CD4-positive, alpha-beta T cell treated with Interleukin-1 beta for 1 hour (primary cell): ENCODE data around the gene TLE2.
A peak's percentile ranks its signal among the peaks of the same experiment; 100 is the strongest.
"Not testable (repeated sequence)": the region's sequence is repeated elsewhere in the genome, so short reads cannot be mapped to it uniquely, and the experiment has no call there.

Source experiments
- DNase-seq, 2 donors: peaks; one replicate each; pipeline ENCODE4 v3.0.0-alpha.2; 2020 to 2022

Gene TLE2

DNA sequence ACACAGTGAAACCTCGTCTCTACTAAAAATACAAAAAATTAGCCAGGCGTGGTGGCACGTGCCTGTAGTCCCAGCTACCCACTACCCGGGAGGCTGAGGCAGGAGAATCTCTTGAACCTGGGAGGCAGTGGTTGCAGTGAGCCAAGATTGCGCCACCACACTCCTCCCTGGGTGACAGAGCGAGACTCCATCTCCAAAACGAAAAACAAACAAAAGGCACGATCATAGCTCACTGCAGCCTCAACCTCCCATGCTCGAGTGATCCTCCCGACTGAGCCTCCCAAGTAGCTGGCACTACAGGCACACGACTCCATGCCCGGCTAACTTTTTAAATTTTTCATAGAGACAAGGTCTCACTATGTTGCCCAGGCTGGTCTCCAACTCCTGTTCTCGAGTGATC is 17.0 kb downstream of the TLE2 start:
- not testable (repeated sequence) for DNase-seq

DNA sequence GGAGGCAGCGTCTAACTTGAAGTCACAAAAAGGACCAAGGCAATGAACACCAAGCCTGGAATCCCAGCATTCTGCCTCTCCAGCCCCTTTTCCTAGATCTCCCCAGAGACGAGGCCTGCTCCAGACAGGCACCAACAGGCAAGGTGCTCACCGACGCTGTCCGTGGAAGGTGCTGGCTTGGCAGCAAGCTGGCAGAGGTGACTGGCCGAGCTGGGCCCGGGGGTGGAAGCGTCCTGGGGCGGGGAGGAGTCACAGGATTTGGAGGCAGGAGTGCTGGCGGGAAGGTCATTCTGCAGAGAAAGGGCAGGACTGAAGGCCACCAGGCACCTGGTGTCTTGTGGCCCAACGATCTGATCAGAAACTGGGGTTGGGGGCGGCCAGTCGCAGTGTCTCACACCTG is 18.2 kb downstream of the TLE2 start:
- no peak for DNase-seq

DNA sequence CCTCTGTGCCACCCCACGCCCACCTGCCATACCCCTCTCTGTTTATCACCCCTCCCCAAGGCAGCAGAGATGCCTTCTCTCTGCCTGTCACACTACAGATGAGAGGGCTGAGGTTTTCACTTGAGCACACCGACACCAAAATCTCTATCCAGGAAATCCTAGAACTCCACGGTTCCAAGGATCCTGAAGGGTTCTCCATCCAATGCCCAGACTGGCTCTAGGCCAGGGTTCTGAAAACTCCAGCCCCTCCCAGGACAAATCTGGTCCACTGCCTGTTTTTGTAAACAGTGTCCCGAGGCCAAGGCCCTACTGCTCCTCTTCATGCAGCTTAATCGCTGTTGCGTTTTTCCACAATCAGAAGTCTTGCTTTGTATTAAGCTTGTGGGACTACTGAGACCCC is 20.1 kb downstream of the TLE2 start:
- DNase-seq = no peak

DNA sequence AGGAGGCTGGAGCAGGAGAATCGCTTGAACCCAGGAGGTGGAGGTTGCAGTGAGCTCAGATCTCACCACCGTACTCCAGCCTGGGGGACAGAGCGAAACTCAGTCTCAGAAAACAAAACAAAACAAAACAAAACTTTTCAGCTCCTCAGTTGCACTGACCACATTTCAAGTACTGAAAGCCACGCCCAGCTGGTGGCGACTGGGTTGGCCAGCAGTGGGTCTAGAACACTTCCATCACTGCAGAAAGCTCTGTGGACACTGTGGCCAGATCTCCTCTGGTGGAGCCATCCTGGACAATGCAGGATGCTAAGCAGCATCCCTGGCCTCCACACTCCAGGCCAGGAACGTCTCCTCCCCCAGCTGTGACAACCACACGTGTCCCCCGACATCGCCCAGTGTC is 21.1 kb downstream of the TLE2 start:
- DNase-seq = no peak

DNA sequence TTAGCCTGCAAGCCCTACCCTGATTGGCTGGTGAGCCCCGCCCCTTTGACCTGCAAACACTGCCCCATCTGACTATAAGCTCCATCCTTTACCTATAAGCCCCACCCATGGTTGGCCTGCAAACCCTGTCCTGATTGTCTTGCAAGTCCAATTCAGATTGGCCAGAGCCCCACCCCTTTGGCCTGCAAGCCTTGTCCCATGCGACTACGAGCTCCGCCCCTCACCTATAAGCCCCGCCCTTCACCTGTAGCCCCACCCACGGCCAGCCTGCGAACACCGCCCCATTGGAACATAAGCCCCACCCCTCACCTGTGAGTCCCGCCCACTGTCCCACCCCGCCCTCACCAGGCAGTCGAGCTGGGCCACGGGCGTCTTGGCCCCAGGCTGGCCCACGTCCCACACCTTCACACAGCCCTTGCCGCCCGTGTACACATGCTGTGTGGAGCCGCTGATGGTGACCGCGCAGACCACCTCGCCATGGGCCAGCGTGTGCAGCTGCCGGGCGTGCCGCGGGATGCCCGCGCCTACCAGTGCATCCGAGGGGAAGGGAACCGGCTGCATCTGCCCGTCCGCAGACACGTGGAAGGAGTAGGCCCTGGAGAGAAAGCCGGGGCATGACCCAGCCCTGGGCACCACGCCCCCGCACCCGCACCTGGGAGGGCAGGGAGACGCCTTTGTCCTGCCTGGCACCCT is 22.9 kb downstream of the TLE2 start:
- peak in 1 of 2 donors; percentile 26 for DNase-seq

DNA sequence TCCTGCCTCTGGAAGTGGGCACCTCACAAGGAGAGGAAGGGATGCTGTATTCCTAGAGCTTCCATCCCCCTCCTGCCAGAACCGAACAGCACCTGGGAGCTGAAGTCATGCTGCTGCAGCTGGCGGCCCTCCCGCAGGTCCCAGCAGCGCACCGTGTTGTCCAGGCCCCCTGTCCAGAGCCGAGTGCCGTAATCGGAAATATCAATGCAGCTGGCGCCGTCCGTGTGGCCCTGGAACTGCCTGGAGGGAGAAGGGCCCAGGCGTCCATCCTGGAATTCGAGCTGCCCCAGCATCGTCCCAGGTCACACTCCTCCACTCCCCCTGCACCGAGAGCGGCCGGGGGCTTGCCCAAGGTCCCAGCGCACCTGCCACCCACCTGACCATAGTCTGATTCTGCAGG is 23.7 kb downstream of the TLE2 start:
- DNase-seq = no peak

DNA sequence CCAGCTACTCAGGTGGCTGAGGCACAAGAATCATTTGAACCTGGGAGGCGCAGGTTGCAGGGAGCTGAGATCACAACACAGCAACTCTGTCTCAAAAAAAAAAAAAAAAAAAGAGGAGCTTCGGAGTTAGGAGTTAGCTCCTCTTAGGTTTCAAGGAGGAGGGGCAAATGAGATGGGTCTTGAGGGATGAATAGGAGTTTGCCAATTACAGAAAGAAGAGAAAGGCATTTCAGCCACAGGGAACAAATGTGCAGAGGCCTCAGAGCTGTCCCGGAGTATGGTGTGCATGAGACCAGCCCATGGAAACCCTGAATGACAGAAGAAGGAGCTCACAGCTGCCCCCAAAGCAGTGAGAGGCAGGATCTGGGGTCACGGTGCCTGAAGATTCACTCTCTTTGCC is 24.6 kb downstream of the TLE2 start:
- no peak for DNase-seq

DNA sequence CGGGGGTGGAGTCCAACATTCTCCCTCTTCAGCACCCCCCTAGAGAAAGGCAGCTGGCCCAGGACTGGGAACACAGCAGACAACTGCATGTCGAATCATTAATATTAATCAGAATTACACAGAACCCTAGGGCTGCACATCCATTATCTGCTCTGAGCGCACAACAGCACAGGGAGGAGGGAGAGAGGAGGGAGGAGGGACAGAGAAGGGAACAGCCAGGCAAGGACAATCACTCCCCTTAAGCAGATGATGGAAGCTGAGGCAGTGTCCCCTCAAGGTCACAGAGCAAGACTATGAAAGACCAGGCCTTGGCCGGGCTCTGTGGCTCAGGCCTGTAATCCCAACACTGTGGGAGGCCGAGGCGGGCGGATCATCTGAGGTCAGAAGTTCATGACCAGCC is 26.0 kb downstream of the TLE2 start:
- DNase-seq = no peak

DNA sequence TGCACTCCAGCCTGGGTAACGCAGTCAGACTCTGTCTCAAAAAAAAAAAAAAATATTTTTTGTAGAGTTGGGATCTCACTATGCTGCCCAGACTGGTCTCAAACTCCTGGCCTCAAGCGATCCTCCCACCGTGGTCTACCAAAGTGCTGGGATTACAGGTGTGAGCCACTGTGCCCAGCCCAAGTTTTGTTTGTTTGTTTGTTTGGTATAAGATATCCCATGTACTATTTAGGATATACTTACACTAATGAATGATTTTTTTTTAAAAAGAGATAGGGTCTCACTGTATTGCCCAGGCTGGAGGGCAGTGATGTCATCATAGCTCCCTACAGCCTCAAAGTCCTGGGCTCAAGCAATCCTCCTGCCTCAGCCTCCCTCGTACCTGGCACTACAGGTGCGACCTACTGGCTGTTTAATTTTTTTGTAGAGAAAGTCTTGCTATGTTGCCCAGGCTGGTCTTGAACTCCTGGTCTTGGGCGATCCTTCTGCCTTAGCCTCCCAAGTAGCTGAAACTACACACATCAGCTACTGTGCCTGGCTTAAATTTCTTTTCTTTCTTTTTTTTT is 27.8 kb downstream of the TLE2 start:
- no peak for DNase-seq

DNA sequence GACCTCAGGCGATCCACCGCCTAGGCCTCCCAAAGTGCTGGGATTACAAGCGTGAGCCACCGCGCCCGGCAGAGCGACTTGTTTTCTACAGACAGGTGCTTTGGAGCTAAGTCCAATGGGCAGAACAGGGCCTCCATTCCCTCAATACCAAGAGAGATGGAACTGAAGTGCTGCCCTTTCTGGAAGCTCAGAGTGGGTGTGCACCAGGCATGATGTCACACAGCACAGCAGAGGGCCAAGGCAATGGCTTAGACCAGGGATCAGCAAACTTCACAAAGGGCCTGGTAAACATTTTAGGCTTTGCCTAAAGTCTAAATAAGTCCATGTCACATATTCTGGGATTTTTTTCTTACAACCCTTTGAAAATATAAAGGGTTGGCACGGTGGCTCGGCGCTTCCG is 30.4 kb downstream of the TLE2 start:
- no peak for DNase-seq

DNA sequence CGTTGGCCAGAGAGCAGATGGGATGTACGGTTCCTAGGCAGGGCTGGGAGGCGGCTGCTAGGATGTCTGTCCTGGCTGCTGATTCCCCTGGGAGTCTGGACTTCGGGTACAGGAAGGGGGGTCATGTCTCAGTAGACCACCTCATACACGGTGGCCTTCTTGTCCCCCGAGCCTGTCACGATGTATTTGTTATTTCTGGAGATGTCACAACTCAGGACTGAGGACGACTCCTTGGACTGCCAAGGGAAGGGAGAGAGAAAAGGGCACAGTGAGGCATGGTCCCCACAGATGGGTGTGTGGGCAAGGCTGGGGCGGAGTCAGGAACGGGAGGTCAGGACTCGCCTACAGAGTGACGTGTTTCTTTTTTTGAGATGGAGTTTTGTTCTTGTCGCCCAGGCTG is 31.4 kb downstream of the TLE2 start:
- DNase-seq = no peak

DNA sequence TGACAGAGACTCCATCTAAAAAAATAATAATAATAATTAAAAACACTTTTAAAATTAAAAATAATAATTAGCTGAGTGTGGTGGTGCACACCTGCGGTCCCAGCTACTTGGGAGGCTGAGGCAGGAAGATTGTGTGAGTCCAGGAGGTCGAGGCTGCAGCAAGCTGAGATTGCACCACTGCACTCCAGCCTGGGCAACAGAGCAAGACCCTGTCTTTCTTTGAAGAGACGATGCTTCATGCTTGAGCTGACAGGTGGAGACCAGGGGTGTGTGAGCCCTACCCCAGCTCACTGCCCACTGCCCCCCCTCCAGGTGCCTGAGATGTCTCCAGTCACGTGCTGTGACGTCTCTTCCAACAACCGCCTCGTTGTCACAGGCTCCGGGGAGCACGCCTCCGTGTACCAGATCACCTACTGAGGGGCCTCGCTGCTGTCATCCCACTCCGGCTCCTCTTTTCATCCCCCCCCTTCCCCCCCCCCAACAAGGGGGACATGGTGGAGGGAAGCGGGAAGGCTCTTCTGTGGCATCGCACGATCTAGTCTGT is 34.4 kb downstream of the TLE2 start:
- no peak for DNase-seq

DNA sequence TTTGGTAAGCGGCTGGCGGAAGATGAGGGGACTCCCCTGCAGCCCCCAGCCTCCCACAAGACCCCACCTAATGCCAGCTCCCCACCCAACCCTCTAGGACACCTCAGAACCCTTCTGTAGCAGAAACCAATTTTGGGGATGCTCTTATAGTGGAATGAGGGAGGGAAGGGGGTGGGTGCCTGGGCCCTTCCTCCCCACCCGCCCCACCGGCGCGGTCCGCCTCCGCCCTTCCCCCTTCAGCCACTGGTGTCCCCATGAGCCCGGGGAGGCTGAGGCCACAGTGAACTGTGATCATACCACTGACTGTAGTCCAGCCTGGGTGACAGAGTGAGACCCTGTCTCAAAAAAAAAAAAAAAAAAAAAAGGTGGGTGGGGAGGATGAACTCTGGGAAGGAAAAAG is 35.5 kb downstream of the TLE2 start:
- no peak for DNase-seq

DNA sequence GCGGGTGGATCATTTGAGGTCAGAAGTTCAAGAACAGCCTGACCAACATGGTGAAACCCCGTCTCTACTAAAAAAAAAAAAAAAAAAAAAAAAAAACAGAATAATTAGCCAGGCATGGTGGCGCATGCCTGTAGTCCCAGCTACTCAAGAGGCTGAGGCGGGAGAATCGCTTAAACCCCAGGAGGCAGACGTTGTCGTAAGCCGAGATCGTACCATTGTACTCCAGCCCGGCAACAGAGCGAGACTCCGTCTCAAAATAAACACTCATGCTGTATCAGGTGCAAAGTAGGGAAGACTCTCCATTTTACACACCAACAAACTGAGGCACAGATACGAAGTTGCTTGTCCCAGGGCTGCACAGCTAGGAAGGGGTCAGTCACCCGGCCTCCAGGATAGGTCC is 36.1 kb downstream of the TLE2 start:
- DNase-seq = no peak

DNA sequence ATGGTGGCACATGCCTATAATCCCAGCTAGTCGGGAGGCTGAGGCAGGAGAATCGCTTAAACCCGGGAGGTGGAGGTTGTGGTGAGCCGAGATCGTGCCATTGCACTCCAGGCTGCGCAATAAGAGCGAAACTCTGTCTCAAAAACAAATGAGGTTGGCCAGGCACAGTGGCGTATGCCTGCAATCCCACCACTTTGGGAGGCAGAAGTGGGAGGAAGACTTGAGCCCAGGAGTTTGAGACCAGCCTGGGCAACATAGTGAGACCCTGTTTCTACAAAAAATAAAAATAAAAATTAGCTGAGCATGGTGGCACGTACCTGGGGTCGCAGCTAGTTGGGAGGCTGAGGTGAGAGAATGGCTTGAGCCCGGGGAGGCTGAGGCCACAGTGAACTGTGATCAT is 36.7 kb downstream of the TLE2 start:
- not testable (repeated sequence) for DNase-seq

DNA sequence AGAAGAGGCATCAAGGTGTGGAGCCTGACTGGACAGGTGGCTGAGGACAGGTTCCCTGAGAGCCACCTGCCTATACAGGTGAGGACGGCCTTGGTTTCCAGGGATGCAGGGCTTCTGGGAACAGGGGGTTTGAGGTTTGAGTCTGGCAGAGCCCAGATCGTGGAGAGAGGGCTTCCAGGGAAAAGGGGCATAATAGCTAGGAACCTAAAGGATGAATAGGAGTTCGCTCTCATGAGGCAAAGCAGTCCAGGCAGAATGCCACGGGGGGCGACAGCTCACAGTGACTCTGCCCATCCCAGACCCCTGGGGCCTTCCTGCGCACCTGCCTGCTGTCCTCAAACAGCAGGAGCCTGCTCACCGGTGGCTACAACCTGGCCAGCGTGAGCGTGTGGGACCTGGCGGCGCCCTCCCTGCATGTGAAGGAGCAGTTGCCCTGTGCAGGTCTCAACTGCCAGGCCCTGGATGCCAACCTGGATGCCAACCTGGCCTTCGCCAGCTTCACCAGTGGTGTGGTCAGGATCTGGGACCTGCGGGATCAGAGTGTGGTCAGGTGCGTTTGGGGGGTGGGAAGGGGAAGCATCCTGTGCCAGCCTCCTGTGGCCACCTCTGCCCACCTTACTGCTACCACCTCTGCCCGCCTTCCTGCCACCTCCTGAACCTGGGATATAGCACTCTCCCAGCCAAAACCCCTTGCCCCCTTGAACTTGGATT is 39.7 kb downstream of the TLE2 start:
- DNase-seq = no peak

DNA sequence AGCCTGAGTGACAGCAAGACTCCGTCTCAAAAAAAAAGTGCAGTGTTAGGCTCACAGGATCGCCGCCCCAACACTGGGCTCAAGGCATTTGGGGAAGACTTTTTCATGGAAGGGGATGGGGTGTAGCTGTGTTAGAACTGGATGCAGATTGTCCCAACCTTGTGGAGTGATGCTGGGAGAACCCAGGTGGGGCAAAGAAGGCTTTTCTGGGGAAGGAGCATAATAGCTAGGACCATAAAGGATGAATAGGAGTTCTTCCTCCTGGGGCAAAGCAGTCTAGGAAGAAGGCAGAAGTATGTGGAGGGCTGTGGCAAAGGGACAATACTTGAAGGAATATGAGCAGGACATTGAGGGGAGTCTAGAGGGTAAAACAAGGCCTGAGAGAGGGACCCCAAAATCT is 40.5 kb downstream of the TLE2 start:
- no peak for DNase-seq

DNA sequence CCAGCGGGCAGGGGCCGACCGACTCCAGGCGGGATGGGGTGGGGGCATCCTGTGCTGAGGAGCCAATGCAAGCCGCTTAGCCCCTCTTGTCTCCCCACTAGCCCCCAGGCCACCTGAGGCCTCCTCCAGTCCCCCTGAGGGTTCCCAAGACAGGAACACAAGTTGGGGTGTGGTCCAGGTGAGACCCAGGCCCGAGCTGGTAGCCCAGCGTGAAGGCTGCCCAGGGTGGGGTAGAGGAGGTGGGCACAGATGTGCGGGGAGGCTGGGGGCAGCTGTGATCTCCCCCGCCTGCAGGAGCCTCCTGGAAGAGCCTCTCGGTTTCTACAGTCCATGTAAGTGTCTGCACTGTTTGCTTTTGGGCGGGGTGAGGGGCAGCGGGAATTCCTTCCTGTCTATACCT is 41.3 kb downstream of the TLE2 start:
- DNase-seq = no peak

DNA sequence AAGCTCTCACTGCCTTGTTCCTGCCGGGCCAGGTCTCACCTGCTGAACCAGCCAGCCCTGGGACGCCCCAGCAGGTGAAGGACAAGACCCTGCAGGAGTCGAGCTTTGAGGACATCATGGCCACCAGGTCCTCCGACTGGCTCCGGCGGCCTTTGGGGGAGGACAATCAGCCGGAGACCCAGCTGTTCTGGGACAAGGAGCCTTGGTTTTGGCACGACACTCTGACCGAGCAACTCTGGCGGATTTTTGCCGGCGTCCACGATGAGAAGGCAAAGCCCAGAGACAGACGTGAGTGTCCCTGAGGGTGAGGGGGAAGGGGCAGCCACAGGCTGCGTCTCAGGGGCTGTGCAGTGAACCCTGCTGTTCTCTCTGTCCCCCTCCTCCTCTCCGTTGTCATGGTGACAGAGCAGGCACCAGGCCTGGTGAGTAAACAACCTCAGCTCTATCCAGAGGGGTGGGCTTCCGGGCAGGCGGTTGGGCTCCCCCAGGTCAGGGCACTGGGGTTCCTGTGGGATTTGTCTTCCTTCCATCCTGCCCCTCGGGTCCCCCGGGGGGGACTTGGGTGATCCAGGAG is 42.0 kb downstream of the TLE2 start:
- DNase-seq = no peak

DNA sequence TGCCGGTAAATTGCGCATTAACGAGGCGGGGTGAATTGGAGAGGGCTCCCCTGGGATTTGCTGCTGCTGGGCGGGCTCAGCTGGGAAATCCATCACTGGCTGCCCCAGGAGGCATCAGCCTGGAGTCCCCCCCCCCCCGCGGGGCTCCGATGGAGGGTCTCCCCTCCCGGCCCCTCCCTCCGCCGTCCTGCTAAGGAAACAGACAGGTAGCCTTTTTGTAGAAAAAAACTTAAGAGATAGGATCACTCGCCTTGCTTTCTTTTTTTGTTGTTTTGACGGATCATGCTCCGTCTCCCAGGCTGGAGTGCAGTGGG is 44.9 kb downstream of the TLE2 start:
- DNase-seq = no peak

DNA sequence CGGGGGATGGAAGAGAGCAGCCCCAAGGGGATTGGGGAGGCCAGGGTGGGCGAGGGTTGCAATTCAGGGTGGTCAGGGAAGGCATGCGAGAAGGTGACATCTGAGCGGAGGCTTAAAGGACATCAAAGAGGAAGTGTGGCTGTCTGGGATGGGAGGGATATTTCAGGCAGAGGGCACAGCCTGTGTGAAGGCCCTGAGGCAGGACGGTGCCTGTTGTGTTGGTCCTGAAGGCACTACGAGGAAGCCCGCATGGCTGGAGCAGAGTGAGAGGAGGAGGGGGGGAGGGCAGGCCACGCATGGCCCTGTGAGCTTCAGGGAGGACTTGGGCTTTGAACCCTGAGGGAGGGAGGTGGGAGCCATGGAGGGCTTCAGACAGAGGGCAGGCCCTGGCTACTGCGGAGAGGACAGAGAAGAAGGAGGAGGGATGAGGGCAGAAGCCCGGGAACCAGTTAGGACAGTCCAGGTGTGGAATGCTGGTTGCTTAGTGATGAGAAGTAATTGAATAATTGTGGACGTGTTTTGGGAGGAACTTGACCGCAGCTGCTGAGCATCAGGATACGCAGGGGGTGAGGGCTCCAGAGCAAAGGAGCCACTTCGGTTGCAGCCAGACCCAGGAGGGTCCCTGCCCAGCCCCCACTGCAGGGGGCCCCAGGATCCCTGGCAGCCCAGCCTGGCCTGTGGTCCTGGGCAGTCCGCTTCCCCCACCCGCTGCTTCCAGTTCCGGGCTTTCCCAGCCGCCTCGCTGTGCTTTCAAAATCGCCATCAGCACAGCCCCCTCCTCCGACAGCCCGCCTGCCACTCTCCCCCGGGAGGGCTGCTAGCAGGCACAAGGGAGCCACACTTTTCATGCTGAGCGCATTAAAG is 45.5 kb downstream of the TLE2 start:
- DNase-seq = no peak

DNA sequence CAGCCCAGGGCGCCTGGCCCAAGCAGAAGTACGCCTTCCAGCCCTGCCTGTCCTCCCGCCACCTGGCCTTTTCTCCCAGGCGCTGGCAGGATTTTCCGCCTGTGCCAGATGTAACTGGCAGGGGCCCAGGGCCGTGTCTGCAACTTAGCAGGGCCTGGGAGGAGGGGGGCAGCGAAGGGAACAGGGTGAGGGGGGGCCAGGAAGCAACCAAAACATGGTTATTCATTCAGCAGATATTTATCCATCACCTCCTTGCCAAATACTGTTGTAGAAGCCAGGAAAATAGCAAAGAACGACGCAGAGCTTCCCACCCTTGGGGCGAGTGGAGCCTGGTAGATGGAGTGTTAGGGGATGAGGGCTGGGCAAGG is 46.1 kb downstream of the TLE2 start:
- no peak for DNase-seq

DNA sequence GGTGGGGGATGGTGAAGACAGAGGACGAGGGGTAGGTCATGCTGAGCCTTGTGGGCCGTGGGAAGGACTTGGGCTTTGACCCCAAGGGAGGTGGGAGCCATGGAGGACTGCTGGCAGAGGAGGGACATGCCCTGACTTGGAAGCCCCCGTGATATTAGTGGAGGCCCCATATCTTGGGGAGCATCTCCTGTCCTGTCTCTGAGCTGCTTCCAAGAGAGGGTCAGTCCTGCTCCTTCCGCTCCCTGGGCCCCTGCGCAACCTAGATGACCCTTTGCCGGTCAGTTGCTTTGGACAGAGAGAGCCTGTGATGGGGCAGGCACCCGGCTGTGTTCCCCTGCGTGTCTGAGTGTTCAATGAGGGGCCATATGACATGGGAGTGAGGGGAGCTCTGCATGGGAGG is 46.5 kb downstream of the TLE2 start:
- DNase-seq = no peak
